Caco-2 (cell line): ENCODE measurements around the gene SLC24A4. TPM values are rescaled to one million over a fixed set of nuclear protein-coding genes. Genes with fewer than 3 reads are reported as not detected.

ENCODE experiments used
- BruUV-seq: library from RNA; stranded (reverse); fragments of 400-500 nt; replicated peaks from 2 replicates; lab custom pipeline; 2021; lab: Mats Ljungman, UMichigan
- CTCF ChIA-PET: fragments of 300-600 bp; sonication (Branson Sonifier 250); formaldehyde crosslinking; loops from one replicate; lab custom pipeline; 2022; ENCODE audit warnings: antibody characterized with exemption; lab: Charles Lee
- POLR2A ChIA-PET: fragments of 300-600 bp; sonication (Branson Sonifier 250); formaldehyde crosslinking; loops from one replicate; lab custom pipeline; 2022; ENCODE audit warnings: antibody characterized with exemption; lab: Charles Lee
- DNase-seq, 2 experiments: peaks; one replicate each; pipeline versions ENCODE4 v3.0.0 to v3.0.0-alpha.2; 2020 to 2022
- H3K27me3 ChIP-seq: replicated peaks from 2 replicates; pipeline ENCODE4 v1.6.0; 2011; ENCODE audit warnings: low read length; ENCODE audit not compliant: control insufficient read depth, insufficient read depth
- H3K36me3 ChIP-seq: 2 replicates; pipeline ENCODE4 v1.5.1; 2011; ENCODE audit warnings: low read length; ENCODE audit not compliant: control insufficient read depth, insufficient read depth
- H3K4me1 ChIP-seq: fragments of 250-450 bp; sonication (Bioruptor Pico); 2 replicates; pipeline ENCODE4 v1.5.1; 2020; ENCODE audit warnings: mild to moderate bottlenecking
- H3K4me3 ChIP-seq: 2 replicates; pipeline ENCODE4 v1.5.1; 2011; ENCODE audit warnings: low read depth, mild to moderate bottlenecking, control low read depth, low read length
- H3K9me3 ChIP-seq: fragments of 250-450 bp; sonication (Bioruptor Pico); 2 replicates; pipeline ENCODE4 v1.5.1; 2020; ENCODE audit warnings: mild to moderate bottlenecking, moderate library complexity
- H3K27ac Mint-ChIP-seq: one replicate; pipeline ENCODE4 v1.8.0; 2022; ENCODE audit warnings: mixed read lengths; ENCODE audit not compliant: unreplicated experiment
- H3K27me3 Mint-ChIP-seq: one replicate; pipeline ENCODE4 v1.8.0; 2022; ENCODE audit warnings: mixed read lengths; ENCODE audit not compliant: insufficient read depth, unreplicated experiment
- H3K36me3 Mint-ChIP-seq: one replicate; pipeline ENCODE4 v1.8.0; 2022; ENCODE audit warnings: mild to moderate bottlenecking, mixed read lengths; ENCODE audit not compliant: insufficient read depth, unreplicated experiment
- H3K4me1 Mint-ChIP-seq: one replicate; pipeline ENCODE4 v1.8.0; 2022; ENCODE audit warnings: low read depth, mixed read lengths; ENCODE audit not compliant: unreplicated experiment
- H3K4me3 Mint-ChIP-seq: one replicate; pipeline ENCODE4 v1.8.0; 2022; ENCODE audit warnings: mild to moderate bottlenecking, moderate library complexity, mixed read lengths; ENCODE audit not compliant: unreplicated experiment
- H3K9me3 Mint-ChIP-seq: one replicate; pipeline ENCODE4 v1.8.0; 2022; ENCODE audit warnings: mixed read lengths; ENCODE audit not compliant: unreplicated experiment
- CTCF ChIP-seq, 2 experiments: fragments of 200-600 bp in 1 of 2; IDR thresholded peaks; 1 replicate in 1 of 2; 2 replicates in 1 of 2; pipeline versions ENCODE4 v1.5.1 to v1.8.0; 2011 to 2022; ENCODE audit warnings: antibody characterized with exemption in 1 of 2, control low read depth in 1 of 2, inconsistent platforms in 1 of 2, low read depth in 1 of 2, low read length in 1 of 2, mild to moderate bottlenecking in 1 of 2, moderate library complexity in 1 of 2; ENCODE audit not compliant: insufficient read depth in 1 of 2, severe bottlenecking in 1 of 2, unreplicated experiment in 1 of 2
- intact Hi-C: fragments of 100-400 bp; cut with micrococcal nuclease; formaldehyde crosslinking; loops from one replicate; pipeline ENCODE4 v1.10.0; 2022; ENCODE audit not compliant: unreplicated experiment
- total RNA-seq: library from RNA; stranded (reverse); gene quantifications from 2 replicates; pipeline ENCODE4 v1.2.3, GENCODE V29; 2022

SLC24A4 gene
- total RNA-seq, 1 experiment from 2014 or later = not detected

GRCh38 chr14:92274055-92274454 lies 48.9 kb upstream of the SLC24A4 start:
- H3K4me1 Mint-ChIP-seq = no peaks in the 10 kb centered on the region
- peaks cover 37% of the 10 kb centered on the region for H3K27me3 Mint-ChIP-seq
- no peak overlapping the region for H3K4me3 Mint-ChIP-seq
- no peak overlapping the region for H3K27ac Mint-ChIP-seq
- no peak for DNase-seq
- BruUV-seq = no TSS peak
- no peaks in the 10 kb centered on the region for H3K36me3 Mint-ChIP-seq
- no peak for TF ChIP-seq CTCF (IDR thresholded peaks at IDR 0.05; ENCODE audit: insufficient read depth in 1 of 2, low read depth in 1 of 2, low read length in 1 of 2, severe bottlenecking in 1 of 2, unreplicated experiment in 1 of 2)
- Histone ChIP-seq H3K27me3 (no peaks in the 10 kb centered on the region; the same call in 1 of the 2 replicates), H3K4me1 (no peaks in the 10 kb centered on the region), H3K4me3 (no peak overlapping the region), H3K9me3 (no peaks in the 10 kb centered on the region), H3K36me3 (no peaks in the 10 kb centered on the region)
- H3K9me3 Mint-ChIP-seq = no peaks in the 10 kb centered on the region
- ChIA-PET CTCF (no interaction called here), POLR2A (no interaction called here)
- intact Hi-C loops = no loop called here

- CTCF ChIA-PET = no interaction called here
- no peak for DNase-seq
- no peaks in the 10 kb centered on the region for H3K36me3 ChIP-seq
- intact Hi-C loops = no loop called here
- BruUV-seq = no TSS peak
- Mint-ChIP-seq H3K27me3 (peaks cover 28% of the 10 kb centered on the region), H3K4me3 (no peak overlapping the region), H3K9me3 (no peaks in the 10 kb centered on the region), H3K4me1 (no peaks in the 10 kb centered on the region), H3K36me3 (no peaks in the 10 kb centered on the region), H3K27ac (no peak overlapping the region)
- no peak overlapping the region for H3K4me3 ChIP-seq
- H3K27me3 ChIP-seq = no peaks in the 10 kb centered on the region; the same call in 1 of the 2 replicates
- POLR2A ChIA-PET = no interaction called here
- H3K9me3 ChIP-seq = no peaks in the 10 kb centered on the region
- no peak for TF ChIP-seq CTCF (IDR thresholded peaks at IDR 0.05; ENCODE audit: insufficient read depth in 1 of 2, low read depth in 1 of 2, low read length in 1 of 2, severe bottlenecking in 1 of 2, unreplicated experiment in 1 of 2)
- H3K4me1 ChIP-seq = no peaks in the 10 kb centered on the region
Measured at GRCh38 chr14:92276074-92276473, 46.9 kb upstream of the SLC24A4 start.

GRCh38 chr14:92277031-92277430 lies 45.9 kb upstream of the SLC24A4 start:
- ChIA-PET CTCF (no interaction called here), POLR2A (no interaction called here)
- Mint-ChIP-seq H3K27me3 (peaks cover 22% of the 10 kb centered on the region), H3K27ac (no peak overlapping the region), H3K36me3 (no peaks in the 10 kb centered on the region), H3K4me3 (no peak overlapping the region), H3K4me1 (no peaks in the 10 kb centered on the region), H3K9me3 (no peaks in the 10 kb centered on the region)
- Histone ChIP-seq H3K4me1 (no peaks in the 10 kb centered on the region), H3K36me3 (no peaks in the 10 kb centered on the region), H3K4me3 (no peak overlapping the region), H3K9me3 (no peaks in the 10 kb centered on the region), H3K27me3 (no peaks in the 10 kb centered on the region; the same call in 1 of the 2 replicates)
- DNase-seq = no peak
- BruUV-seq = no TSS peak
- no peak for TF ChIP-seq CTCF (IDR thresholded peaks at IDR 0.05; ENCODE audit: insufficient read depth in 1 of 2, low read depth in 1 of 2, low read length in 1 of 2, severe bottlenecking in 1 of 2, unreplicated experiment in 1 of 2)
- intact Hi-C loops = no loop called here
